Activated T-cell treated with anti-CD3 and anti-CD28 coated beads, Interleukin-2, amount 50 U/mL, for 24 hours (primary cell): ENCODE measurements around the gene ARHGAP22.
"Not testable (repeated sequence)": the region's sequence is repeated elsewhere in the genome, so short reads cannot be mapped to it uniquely, and the experiment has no call there.

Experiments used
- DNase-seq: peaks from one replicate; pipeline ENCODE4 v3.0.0-alpha.2; 2020
- H3K27ac Mint-ChIP-seq: 2 replicates; pipeline ENCODE4 v1.8.0; 2020; ENCODE audit warnings: mild to moderate bottlenecking, mixed read lengths
- H3K27me3 Mint-ChIP-seq: 2 replicates; pipeline ENCODE4 v1.8.0; 2020; ENCODE audit warnings: mixed read lengths
- H3K36me3 Mint-ChIP-seq: 2 replicates; pipeline ENCODE4 v1.8.0; 2020; ENCODE audit warnings: low read depth, mixed read lengths
- H3K4me1 Mint-ChIP-seq: 2 replicates; pipeline ENCODE4 v1.8.0; 2020; ENCODE audit warnings: low read depth, mixed read lengths
- H3K4me3 Mint-ChIP-seq: 2 replicates; pipeline ENCODE4 v1.8.0; 2020; ENCODE audit warnings: mild to moderate bottlenecking, moderate library complexity, mixed read lengths
- H3K9me3 Mint-ChIP-seq: 2 replicates; pipeline ENCODE4 v1.8.0; 2020; ENCODE audit warnings: mixed read lengths

ARHGAP22 gene

DNA sequence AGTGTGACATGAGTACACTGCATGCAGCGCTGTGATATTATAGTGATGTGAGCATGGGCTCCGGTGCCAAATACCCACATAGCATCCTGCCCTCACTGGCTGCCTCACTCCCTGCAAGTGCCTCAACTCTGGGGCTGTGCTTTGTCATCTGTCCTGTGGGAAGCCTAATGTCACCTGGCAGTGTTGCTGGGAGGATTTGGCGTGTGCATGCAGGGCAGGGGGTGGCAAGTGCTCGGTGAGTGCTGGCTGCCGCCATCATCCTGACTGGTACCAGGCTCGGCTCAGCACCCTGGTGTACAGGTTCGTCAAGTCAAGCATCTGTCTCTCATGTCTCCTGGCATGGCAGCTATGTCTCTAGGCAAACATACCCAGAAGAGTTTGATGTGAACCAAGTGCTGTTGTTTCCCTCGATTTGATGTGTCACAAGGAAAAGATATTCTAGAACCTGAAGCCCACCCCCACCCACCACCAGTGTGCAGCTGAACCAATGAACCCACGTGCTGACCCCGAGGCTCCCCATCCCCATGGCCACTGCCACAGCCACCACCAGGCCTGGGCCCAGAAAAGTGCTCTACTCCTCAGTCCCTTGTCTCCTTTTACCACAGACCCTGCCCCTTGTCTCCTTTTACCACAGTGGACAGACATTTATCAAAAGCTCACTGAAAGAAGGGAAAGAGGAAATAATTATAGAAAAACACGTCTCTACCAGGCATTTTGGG is 162.6 kb downstream of the ARHGAP22 start:
- DNase-seq: no peak
- Mint-ChIP-seq H3K27me3 (no peaks in the 10 kb centered on the region), H3K9me3 (no peaks in the 10 kb centered on the region), H3K4me1 (no peaks in the 10 kb centered on the region), H3K4me3 (no peak overlapping the region), H3K27ac (no peak overlapping the region), H3K36me3 (peaks cover 10% of the 10 kb centered on the region)

DNA sequence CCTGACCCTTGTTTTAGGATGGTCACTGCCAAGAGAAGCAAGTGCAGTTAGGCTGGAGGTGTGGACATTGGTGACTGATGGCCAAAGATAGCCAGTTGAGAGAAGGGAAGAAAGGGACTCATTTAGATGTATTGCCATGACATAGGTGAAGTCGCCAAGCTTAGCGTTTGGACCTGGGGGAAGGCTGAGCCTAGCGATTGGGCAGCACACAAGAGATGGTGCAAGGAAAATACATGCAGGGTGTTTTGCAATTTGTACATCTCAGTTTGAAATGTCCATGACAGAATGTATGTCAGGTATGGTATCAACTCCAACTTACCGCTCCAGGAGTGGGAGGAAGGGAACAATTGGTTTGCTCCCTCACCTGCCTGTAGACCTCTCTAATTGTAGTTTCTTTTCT is 164.1 kb downstream of the ARHGAP22 start:
- Mint-ChIP-seq H3K36me3 (peaks cover 16% of the 10 kb centered on the region), H3K27me3 (no peaks in the 10 kb centered on the region), H3K27ac (no peak overlapping the region), H3K9me3 (no peaks in the 10 kb centered on the region), H3K4me3 (no peak overlapping the region), H3K4me1 (no peaks in the 10 kb centered on the region)
- no peak for DNase-seq

DNA sequence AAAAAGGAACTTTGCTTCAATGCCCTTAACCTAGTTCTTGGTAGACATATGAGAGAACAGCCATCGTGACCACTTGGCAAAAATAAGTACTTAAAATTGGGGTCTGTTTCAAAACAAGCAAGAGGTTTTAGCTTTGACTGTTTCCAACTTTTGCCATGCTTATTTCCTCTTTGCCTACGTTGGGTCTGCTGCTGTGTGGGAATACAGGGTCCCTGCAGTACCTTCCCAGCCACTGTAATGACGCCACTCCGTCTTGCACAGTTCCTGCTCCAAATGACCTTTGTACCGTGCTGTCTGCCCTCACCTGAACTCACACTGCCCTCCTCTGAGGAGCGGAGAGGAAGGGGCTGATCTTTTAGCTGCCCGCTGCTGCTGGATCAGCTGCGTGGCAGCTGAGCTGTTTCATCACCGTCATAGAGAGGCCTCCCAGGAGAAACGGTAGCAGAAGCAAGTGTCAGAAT is 165.3 kb downstream of the ARHGAP22 start:
- Mint-ChIP-seq H3K27ac (no peak overlapping the region), H3K9me3 (no peaks in the 10 kb centered on the region), H3K4me3 (no peak overlapping the region), H3K36me3 (peaks cover 20% of the 10 kb centered on the region), H3K27me3 (no peaks in the 10 kb centered on the region), H3K4me1 (no peaks in the 10 kb centered on the region)
- DNase-seq: no peak

DNA sequence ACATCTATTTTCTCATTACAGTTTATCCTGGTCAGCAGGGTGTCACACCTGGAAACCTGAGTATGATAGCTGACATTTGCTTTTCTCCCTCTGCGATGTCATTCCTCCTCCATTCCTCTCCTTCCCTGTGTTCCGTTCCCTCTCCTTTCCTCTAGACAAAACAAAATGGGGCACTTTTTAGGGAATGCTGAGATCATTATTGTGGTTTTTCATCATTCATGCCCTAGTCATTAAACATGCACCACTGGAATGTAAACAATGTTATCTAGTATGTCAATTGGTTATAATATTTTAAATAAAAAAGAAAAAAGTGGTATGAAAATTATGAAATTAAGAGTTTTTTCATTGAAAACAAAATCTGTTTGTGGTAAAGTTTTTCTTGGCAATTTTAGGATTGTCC is 165.8 kb downstream of the ARHGAP22 start:
- DNase-seq: no peak
- Mint-ChIP-seq H3K4me3 (no peak overlapping the region), H3K36me3 (peaks cover 26% of the 10 kb centered on the region), H3K4me1 (no peaks in the 10 kb centered on the region), H3K9me3 (no peaks in the 10 kb centered on the region), H3K27ac (no peak overlapping the region), H3K27me3 (no peaks in the 10 kb centered on the region)

DNA sequence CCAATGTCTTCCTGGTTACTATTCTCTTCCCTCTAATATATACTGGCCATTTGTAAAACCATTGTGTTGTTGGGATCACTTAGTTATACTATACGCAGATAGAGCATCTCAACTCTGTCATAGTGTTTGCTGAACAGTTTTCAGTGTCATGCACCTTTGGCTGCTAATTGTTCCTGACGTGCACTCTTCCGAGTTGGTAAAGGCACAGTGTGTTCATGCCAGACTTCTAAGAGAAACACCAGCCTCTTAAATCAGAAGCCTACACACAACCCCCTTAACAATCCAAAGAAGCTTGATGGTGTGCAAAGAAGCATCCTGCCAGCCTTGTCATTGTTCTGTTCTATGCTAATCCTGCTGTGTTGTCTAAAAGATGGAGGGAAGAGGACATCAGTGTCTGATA is 167.3 kb downstream of the ARHGAP22 start:
- no peak overlapping the region for H3K27ac Mint-ChIP-seq
- peaks cover 36% of the 10 kb centered on the region for H3K36me3 Mint-ChIP-seq
- H3K4me3 Mint-ChIP-seq: no peak overlapping the region
- H3K27me3 Mint-ChIP-seq: no peaks in the 10 kb centered on the region
- no peak for DNase-seq
- no peaks in the 10 kb centered on the region for H3K4me1 Mint-ChIP-seq
- no peaks in the 10 kb centered on the region for H3K9me3 Mint-ChIP-seq

DNA sequence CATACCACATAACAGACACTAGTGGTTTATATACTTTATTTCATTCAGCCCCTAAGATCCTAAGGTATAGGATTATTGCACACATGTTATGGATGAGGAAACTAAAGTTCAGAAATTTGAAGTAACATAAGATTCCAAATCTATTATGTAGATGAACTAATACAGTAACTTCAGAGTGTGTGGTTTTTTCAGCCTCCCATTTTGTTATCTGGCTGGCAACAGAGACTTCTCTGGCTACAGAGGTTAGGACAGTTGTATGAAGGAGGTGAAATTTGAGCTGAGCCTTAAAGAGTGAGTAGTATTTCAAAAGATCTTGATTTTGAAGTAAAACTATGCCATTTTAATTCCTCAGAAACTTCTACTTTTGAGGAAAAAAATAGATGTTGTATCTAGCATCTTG is 173.0 kb downstream of the ARHGAP22 start:
- Mint-ChIP-seq H3K36me3 (peaks cover 65% of the 10 kb centered on the region), H3K27ac (no peak overlapping the region), H3K27me3 (no peaks in the 10 kb centered on the region), H3K4me3 (no peak overlapping the region), H3K4me1 (no peaks in the 10 kb centered on the region), H3K9me3 (no peaks in the 10 kb centered on the region)
- DNase-seq: no peak

DNA sequence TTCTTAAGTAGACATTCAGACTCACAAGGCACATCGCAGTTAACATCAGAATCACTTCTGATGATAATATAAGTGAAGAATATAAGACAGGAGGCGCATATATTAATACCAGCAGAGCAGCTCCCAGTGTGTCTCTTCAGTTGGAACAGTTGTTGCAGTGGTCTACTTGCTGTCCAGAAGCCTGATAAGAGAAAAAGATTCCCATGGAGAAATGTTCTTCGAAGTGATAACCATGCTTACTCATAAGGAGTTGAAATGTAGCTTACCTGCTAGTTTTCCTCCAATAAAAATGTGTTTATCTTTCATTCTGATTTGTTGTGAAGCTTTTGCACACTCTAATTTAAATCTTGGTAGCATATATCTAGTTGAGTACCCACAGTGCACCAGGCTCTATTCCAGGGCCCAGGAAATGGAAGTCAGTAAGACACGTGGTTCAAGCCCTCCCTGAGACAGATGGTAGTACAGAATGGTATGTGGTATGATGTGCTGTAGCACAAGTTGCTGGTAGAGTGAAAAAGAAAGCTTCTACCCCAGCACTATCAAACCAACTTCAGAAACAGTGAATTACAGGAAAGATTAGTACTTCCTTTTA is 174.4 kb downstream of the ARHGAP22 start:
- Mint-ChIP-seq H3K4me3 (no peak overlapping the region), H3K36me3 (peaks cover 66% of the 10 kb centered on the region), H3K4me1 (no peaks in the 10 kb centered on the region), H3K27me3 (no peaks in the 10 kb centered on the region), H3K9me3 (no peaks in the 10 kb centered on the region), H3K27ac (no peak overlapping the region)
- DNase-seq: no peak

DNA sequence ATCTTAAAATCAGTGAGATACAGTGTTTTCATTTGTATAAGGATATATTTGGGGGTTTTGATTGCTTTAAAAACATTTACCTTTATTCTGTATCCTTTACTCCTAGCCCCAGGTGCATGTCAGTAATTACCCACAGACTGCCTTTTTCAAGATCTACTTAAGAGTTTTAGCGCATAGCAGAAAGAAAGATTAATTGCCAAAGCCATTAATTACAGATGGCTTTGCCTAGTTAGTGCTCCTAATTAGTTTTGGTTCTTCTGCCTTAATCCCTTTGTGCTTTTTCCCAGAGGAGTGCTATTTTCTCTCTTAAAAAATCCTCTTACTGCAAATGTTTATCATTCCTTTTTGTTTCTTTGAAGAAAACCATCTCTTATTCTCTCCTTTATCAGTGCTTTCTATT is 175.6 kb downstream of the ARHGAP22 start:
- Mint-ChIP-seq H3K27ac (no peak overlapping the region), H3K9me3 (no peaks in the 10 kb centered on the region), H3K4me3 (no peak overlapping the region), H3K36me3 (peaks cover 63% of the 10 kb centered on the region), H3K27me3 (no peaks in the 10 kb centered on the region), H3K4me1 (no peaks in the 10 kb centered on the region)
- DNase-seq: no peak

DNA sequence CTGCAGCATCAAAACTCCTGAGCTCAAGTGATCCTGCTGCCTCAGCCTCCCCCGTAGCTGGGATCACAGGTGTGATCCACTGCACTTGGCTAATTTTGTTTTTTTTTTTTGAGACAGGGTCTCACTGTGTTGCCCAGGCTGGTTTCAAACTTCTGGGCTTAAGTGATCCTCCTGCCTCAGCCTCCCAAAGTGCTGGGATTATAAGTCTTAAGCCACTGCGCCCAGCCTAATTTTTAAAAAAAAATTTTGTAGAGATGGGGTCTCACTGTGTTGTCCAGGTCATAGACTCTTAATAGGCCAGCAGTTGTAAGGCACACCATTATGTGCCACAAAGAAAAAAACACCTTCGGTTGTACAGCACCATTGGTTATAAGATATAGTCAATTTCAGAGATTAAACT is 176.0 kb downstream of the ARHGAP22 start:
- Mint-ChIP-seq H3K27me3 (no peaks in the 10 kb centered on the region), H3K4me3 (no peak overlapping the region), H3K36me3 (peaks cover 61% of the 10 kb centered on the region), H3K4me1 (no peaks in the 10 kb centered on the region), H3K9me3 (no peaks in the 10 kb centered on the region), H3K27ac (no peak overlapping the region)
- DNase-seq: no peak

DNA sequence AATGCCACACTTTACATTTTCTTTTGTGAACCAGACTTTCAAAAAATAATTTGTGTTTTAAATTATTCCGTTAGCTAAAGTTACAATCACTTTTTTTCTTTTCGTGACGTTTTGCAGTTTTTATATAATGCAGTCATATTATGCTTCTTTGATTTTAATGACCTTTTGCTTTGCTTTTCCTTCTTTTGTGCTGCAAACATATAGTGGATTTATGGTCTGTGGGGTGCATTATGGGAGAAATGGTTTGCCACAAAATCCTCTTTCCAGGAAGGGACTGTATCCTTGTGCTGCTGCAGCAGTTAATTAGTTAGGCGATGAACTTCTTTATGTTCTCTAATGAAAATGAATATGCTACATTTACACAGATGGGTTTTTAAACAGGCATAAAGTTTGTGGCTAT is 181.0 kb downstream of the ARHGAP22 start:
- Mint-ChIP-seq H3K36me3 (peaks cover 51% of the 10 kb centered on the region), H3K27me3 (no peaks in the 10 kb centered on the region), H3K4me3 (no peak overlapping the region), H3K4me1 (no peaks in the 10 kb centered on the region), H3K27ac (no peak overlapping the region), H3K9me3 (no peaks in the 10 kb centered on the region)
- DNase-seq: no peak

DNA sequence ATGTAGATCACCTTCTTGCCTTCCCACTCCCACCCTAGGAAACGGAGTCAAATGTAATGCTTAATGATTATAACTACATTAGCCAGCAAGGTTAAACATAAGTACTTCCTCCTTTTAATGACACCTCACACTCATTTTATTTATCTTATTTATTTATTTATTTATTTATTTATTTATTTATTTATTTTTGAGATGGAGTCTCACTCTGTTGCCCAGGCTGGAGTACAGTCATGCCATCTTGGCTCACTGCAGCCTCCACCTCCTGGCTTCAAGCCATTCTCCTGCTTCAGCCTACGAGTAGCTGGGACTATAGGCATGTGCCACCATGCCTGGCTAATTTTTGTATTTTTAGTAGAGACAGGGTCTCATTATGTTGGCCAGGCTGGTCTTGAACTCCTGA is 183.0 kb downstream of the ARHGAP22 start:
- not testable (repeated sequence) for H3K4me3 Mint-ChIP-seq, H3K4me1 Mint-ChIP-seq, H3K27ac Mint-ChIP-seq, H3K27me3 Mint-ChIP-seq, DNase-seq, H3K9me3 Mint-ChIP-seq
- peaks cover 39% of the 10 kb centered on the region for H3K36me3 Mint-ChIP-seq

DNA sequence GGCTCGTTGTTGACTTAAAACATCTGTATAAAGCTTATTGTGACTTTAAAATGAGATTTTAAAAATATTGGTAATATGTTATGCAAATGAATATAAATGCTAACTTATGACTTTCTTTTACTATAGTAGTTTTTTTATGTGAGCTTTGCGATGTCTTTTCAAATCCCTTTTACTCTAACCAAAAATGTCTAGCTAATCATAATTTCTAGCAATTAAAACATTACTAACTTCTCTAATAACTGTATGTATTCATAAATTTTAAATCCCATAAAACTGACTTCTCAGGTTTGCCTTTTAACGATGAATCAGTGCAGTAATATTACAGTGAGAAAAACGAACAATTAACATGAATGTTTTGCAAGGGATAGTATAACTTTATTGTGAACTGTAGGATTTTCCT is 185.2 kb downstream of the ARHGAP22 start:
- Mint-ChIP-seq H3K4me1 (no peaks in the 10 kb centered on the region), H3K4me3 (no peak overlapping the region), H3K36me3 (peaks cover 43% of the 10 kb centered on the region), H3K27me3 (no peaks in the 10 kb centered on the region), H3K9me3 (no peaks in the 10 kb centered on the region), H3K27ac (no peak overlapping the region)
- no peak for DNase-seq

DNA sequence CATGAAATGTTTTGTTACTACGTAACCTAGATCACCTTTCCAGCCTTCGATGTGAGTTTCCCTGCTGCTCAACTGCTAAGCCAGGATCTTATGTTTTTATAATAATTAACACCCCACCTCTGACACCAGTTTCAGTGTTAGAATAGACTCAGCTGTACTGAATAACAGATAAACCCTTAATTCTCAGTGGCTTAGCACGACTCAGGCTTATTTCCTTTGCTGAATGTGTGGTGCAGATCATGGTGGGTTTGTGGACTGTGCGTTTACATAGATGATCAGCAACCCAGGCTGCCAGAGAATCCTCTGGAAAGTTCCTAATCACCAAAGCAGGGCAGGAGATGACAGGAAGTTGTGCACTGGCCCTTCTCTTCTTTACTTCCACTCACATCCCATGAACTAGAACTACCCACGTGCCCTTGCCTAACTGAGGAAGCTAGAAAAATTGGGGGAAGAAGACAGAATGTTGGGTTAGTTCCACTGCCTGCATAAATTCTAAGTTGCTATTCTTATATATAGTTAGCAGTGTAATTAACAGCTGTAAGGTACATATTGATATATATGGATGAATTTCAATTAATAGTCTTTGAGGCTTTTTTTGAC is 186.6 kb downstream of the ARHGAP22 start:
- H3K36me3 Mint-ChIP-seq: peaks cover 41% of the 10 kb centered on the region
- no peak overlapping the region for H3K27ac Mint-ChIP-seq
- no peaks in the 10 kb centered on the region for H3K4me1 Mint-ChIP-seq
- DNase-seq: no peak
- H3K4me3 Mint-ChIP-seq: no peak overlapping the region
- H3K9me3 Mint-ChIP-seq: no peaks in the 10 kb centered on the region
- H3K27me3 Mint-ChIP-seq: no peaks in the 10 kb centered on the region

DNA sequence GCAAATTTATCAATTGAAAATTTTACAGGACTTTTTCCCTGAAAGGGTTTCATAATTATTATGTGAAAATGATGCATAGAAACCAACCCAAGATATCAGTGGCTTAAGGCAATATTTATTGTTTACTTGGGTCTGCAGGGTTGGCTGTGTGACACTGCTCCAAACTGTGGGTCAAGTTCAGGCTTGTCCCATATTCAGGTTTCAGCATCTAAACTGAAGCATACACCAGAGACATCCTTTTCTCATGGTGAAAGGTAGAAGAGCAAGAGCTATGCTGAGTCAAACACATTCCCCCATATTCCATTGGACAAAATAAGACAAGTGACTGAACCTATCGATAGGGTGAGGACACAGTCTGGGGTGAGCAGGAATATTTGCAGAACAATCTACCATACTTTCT is 187.5 kb downstream of the ARHGAP22 start:
- Mint-ChIP-seq H3K4me1 (no peaks in the 10 kb centered on the region), H3K27me3 (no peaks in the 10 kb centered on the region), H3K36me3 (peaks cover 36% of the 10 kb centered on the region), H3K9me3 (peaks cover 6% of the 10 kb centered on the region), H3K27ac (no peak overlapping the region), H3K4me3 (no peak overlapping the region)
- no peak for DNase-seq

DNA sequence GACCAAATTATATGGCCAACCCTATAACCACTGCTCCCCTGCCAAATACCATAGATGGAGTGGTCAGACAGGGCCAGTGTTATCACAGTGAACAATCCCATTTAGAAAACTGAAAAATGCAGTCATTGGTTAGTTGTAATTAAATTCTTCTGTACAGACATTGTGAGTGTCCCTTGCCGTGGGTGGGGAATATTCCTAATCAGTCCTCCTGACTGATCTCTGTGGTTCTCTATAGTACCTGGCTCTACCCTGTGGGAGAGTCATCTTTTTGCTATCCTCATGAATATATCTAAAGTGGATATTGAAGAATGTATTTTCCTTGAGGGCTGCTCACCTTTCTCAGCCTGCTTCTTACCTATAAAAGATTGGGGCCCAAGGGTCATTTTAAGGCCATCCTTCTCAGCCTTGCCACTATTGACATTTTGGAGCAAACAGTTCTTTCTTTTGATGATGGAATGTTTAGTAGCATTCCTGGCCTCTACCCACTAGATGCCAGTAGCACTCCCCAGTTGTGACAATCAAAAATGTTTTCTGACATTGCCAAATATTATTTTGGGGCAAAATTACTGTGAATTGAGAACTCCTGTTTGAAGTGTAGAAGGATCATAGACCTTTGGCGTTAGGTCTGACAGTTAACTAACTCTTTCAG is 188.2 kb downstream of the ARHGAP22 start:
- H3K27me3 Mint-ChIP-seq: no peaks in the 10 kb centered on the region
- peaks cover 36% of the 10 kb centered on the region for H3K36me3 Mint-ChIP-seq
- peaks cover 10% of the 10 kb centered on the region for H3K9me3 Mint-ChIP-seq
- H3K4me3 Mint-ChIP-seq: no peak overlapping the region
- H3K27ac Mint-ChIP-seq: no peak overlapping the region
- no peaks in the 10 kb centered on the region for H3K4me1 Mint-ChIP-seq
- no peak for DNase-seq
